SHP77 (cell line): ENCODE data around the gene DLG1.
A peak's percentile ranks its signal among the peaks of the same experiment; 100 is the strongest.

Experiments used
- DNase-seq, 2 experiments: peaks; one replicate each; lab custom pipeline; 2025; lab: John Stamatoyannopoulos, UW

Gene DLG1

GRCh38 chr3:197317250-197317963 lies 19.0 kb upstream of the DLG1 start:
- DNase-seq, result no peak

- DNase-seq, result no peak
Observed at GRCh38 chr3:197312431-197312830, 14.0 kb upstream of the DLG1 start.

GRCh38 chr3:197311591-197311990 lies 13.2 kb upstream of the DLG1 start:
- DNase-seq, result no peak

DNA sequence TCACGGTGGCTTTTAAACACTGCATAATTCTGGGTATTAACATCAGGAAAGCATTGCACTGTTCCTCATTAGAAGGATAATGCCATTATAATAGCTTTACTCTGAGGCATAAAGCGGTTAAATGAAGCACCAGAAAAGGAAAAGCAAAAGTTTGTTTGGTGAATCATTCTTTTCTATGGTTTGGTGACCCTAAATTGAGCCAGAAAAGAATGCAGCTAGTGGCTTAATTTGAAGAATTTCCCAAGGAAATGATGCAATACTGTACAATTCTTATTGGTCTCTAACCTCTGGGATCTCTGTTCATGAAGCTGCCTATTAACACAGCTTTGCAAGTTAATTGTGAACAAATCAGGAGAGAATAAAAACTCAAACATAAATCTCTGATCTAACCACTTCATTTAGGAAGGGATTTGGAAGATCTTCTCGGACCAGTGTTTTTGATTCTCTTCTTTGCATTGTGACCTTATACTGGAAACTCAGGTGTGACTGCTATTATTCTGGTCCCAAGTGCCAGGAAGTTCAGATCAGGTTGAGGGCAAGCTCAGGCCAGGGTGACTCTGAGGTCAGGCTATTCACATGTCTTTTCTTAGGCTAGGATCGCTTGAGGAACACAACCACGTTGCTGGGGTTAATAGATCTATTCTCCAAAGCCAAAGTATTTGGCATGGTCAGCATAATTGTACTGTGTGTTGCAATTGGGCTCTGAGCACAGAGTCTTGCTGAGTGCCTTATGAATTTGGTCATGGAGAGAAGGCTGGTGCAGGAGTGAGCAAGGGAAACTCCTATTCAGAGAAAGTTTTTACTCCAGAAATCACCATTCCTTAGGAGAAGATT lies 11.3 kb upstream of the DLG1 start:
- DNase-seq, result no peak

DNA sequence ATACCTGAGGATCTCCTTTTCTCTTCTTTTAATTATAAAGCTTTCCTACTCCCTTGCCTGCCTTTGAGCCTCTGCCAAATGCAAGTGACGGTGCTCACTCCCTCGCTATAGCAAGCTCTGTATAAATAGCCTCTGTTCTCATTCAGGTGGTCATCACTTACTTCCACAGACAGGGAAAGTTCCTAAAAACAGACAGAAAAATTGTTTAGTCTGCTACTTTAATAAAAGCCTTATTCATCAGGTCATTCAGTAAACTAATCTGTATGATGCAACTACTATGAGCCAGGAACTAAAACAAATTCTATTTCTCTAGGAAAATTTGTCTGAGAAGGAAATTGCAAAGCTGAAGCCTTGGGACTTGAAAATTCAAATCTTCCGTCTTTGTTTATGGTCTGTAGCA lies 10.2 kb upstream of the DLG1 start:
- DNase-seq, result no peak

- no peak for DNase-seq
Observed at GRCh38 chr3:197306374-197307086, 8.1 kb upstream of the DLG1 start.

GRCh38 chr3:197305854-197306253 lies 7.4 kb upstream of the DLG1 start:
- no peak for DNase-seq

GRCh38 chr3:197303452-197303851 lies 5.0 kb upstream of the DLG1 start:
- no peak for DNase-seq

- DNase-seq, result no peak
Observed at GRCh38 chr3:197302696-197303341, 4.4 kb upstream of the DLG1 start.

DNA sequence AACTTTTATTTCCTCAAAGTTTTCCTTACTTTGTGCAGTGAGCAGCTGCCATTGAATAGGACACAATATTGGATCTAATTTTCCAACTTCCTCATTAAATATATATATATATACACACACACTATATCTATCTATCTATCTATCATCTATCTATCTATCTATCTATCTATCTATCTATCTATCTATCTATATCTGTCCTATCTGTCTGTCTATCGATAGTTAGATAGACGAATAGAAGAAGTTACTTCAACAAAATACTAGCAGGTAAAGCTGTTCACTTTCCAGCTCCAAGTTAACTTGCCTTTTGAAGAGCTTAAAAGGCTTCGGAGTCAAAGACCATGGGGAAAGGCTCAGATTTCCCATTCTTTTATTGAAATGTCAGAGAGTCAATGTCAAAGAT lies 3.6 kb upstream of the DLG1 start:
- no peak for DNase-seq

GRCh38 chr3:197300361-197300760 lies 1.9 kb upstream of the DLG1 start:
- DNase-seq, result no peak

- DNase-seq, result peak; percentile 17 to 34
Observed at GRCh38 chr3:197298945-197299854, 788 bp upstream of the DLG1 start.

- DNase-seq, result peak; percentile 35 to 61
Observed at GRCh38 chr3:197297476-197298340, 704 bp downstream of the DLG1 start.

GRCh38 chr3:197297002-197297401 lies 1.4 kb downstream of the DLG1 start:
- DNase-seq, result no peak

GRCh38 chr3:197296545-197296944 lies 1.9 kb downstream of the DLG1 start:
- DNase-seq, result no peak

DNA sequence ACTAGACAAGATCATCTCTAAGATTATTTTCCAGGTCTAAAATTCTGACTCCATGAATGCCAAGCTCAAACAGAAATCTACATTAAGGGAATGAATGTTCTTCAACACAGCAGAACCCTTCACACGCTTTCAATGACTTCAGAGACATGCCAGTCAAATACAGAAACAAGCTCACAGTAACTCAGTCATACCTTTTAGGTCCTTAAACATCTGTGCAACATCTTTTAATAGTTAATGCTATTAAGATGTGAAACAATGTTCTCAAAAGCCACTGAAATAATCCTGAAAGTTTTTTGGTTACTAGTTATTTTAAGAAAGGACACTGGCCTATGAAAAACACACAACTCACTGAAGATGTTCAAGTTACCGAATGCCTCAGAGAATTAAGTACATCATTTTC lies 2.5 kb downstream of the DLG1 start:
- DNase-seq, result no peak

DNA sequence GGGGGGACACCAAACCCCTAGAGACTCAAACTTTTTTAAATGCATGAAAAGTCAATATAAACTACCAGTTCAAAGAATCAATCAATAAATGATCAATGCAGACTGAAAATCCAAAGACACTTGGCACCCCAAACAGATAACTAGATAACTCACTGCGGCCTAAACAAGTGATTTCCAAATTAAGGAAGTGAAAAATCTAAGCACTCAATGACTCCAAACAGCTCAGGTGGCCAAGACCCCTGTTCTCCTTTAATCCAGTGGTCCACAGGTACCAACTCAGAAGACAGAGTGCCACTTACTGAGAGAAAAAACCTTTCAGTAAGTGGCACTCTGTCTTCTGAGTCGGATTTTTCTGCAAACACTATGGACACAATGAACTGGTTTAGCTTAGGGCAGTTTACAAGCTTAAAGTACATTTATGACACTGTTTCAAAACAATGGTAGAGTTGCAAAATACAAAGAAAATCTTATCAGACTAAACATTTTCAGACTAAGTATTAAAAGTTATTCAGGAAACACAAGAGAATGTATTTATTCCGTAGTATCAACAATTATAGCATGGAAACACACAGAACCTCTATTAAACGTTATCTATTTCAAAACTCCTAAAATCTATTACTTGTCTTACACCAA lies 4.7 kb downstream of the DLG1 start:
- no peak for DNase-seq

DNA sequence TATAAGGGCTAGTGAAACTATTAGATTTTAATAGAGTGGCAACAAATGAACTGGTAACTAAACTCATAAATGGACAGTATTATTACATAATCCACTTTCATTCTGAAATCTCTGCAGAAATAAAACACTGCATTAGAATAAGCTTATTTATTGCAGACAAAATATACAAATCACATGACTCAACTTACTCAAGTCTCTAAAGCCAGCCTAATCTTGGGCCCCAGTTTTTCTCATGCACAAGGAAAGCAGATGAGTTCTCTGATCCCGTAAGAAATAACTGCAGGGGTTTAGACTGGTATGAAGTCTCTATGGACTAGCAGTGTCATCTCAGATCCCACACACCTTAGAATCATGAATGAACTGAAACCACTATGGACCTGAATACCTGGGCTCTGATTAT lies 5.8 kb downstream of the DLG1 start:
- DNase-seq, result no peak

DNA sequence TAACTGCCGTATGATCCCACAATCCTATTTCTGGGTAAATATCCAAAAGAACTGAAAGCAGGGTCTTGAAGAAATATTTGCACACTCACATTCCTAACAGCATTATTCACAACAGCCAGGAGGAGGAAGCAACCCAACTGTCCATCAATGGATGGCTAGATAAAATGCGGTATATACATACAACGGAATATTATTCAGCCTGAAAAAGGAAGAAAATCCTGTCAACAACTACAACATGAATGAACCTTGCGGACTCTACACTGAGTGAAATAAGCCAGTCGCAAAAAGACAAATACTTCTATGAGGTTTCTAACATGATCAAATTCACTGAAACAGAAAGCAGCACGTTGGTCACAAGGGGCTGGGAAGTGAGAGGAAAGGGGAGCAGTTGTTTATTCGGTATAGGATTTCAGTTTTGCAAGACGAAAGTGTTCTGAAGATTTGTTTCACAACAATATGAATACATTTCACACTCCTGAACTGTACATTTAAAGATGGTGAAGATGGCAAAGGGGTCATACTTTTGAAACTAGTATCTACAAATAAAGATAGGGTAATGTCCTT lies 6.2 kb downstream of the DLG1 start:
- no peak for DNase-seq
